DMS 273 (cell line): ENCODE data around the gene NUP107.

Experiments used
- DNase-seq: peaks from one replicate; lab custom pipeline; 2025; ENCODE audit not compliant: unreplicated experiment; lab: John Stamatoyannopoulos, UW

NUP107 gene

DNA sequence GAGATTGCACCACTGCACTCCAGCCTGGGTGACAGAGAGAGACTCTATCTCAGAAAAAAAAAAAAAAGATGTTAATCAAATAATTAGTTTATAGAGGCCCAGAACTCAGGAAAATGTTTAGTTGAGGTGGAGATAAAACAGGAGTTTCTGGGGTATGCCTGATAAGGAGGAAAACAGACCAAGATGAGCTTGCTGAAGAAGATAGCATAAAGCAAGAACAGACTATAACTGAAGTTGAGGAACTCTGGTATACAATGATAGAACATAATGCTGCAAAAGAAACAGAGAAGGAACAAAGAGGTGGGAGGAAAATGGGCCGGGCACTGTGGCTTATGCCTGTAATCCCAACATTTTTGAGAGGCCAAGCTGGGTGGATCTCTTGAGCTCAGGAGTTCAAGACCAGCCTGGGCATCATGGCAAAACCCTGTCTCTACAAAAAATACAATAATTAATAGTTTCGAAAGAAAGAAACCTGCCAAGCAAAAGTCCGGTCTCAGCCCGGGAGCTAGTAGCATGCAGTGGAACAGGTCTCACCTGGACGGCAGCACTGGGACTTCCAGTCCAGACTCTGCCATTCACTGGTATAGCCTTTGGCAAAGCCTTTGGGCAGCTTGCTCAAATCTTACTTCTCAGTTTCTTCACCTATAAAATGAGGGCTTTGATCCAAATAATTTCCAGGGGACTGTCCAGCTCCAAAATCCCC lies 84.6 kb downstream of the NUP107 start:
- no peak for DNase-seq

- DNase-seq = no peak
Observed at GRCh38 chr12:68772714-68773113, 85.9 kb downstream of the NUP107 start.

GRCh38 chr12:68773582-68773981 lies 86.8 kb downstream of the NUP107 start:
- DNase-seq = no peak

- no peak for DNase-seq
Observed at GRCh38 chr12:68775121-68775630, 88.4 kb downstream of the NUP107 start.

GRCh38 chr12:68776976-68777610 lies 90.3 kb downstream of the NUP107 start:
- DNase-seq = no peak

- no peak for DNase-seq
Observed at GRCh38 chr12:68779280-68779679, 92.5 kb downstream of the NUP107 start.

DNA sequence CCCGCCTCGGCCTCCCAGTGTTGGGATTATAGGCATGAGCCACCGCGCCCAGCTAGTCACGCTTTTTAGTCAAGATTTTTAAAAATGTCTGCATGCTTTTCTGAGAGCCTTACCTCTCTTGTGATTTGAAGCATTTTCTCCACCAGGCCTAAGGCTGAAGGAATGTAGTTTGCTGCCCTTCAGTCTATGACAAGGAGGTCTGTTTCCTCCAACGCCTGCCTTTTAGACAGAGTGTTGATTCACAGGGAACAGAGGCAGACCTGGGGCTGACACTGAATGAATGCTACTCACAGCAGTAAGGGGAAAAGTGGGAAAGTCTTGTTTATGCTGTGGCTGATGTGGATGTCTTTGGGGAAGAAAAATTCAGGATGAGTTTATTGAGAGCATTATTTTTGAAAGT lies 94.0 kb downstream of the NUP107 start:
- no peak for DNase-seq

DNA sequence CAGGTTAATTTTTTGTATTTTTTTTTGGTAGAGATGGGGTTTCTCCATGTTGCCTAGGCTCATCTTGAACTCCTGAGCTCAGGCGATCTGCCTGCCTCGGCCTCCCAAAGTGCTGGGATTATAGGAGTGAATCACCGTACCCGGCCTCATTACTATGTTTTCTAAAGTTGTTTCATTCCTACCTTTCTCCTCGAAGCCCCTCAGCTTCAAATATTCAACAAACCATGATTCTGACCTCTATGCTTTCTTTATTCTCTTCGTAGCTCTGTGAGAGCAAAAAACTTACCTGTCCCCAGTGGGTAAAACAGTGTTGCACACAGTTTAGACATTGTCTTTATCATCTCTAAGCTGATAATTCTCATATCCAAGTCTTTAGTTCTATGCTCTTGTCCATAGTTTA lies 95.0 kb downstream of the NUP107 start:
- DNase-seq = no peak

GRCh38 chr12:68784015-68784414 lies 97.2 kb downstream of the NUP107 start:
- no peak for DNase-seq

- DNase-seq = no peak
Observed at GRCh38 chr12:68785358-68785757, 98.6 kb downstream of the NUP107 start.

- DNase-seq = no peak
Observed at GRCh38 chr12:68785823-68786222, 99.0 kb downstream of the NUP107 start.

- no peak for DNase-seq
Observed at GRCh38 chr12:68786929-68787328, 100.2 kb downstream of the NUP107 start.

DNA sequence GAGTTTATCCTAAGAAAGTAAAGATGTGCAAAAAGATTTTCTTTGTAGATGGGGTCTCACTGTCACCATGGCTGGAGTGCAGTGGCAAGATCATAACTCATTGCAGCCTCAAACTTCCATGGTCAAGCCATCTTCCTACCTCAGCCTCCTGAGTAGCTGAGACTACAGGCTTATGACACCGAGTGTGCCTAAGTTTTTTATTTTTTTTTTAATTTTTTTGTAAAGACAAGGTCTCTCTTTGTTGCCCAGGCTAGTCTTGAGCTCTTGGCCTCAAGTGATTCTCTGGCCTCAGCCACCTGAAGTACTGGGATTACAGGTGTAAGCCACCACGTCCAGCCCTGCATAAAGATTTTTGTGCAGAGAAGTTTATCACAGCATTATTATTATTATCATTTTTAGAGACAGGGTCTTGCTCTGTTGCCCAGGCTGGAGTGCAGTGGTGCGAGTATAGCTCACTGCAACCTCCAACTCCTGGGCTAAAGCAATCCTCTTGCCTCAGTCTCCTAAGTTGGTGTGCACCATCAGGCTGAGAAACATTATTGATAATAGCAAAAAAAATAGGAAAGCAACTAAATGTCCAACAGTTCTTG lies 101.9 kb downstream of the NUP107 start:
- no peak for DNase-seq

DNA sequence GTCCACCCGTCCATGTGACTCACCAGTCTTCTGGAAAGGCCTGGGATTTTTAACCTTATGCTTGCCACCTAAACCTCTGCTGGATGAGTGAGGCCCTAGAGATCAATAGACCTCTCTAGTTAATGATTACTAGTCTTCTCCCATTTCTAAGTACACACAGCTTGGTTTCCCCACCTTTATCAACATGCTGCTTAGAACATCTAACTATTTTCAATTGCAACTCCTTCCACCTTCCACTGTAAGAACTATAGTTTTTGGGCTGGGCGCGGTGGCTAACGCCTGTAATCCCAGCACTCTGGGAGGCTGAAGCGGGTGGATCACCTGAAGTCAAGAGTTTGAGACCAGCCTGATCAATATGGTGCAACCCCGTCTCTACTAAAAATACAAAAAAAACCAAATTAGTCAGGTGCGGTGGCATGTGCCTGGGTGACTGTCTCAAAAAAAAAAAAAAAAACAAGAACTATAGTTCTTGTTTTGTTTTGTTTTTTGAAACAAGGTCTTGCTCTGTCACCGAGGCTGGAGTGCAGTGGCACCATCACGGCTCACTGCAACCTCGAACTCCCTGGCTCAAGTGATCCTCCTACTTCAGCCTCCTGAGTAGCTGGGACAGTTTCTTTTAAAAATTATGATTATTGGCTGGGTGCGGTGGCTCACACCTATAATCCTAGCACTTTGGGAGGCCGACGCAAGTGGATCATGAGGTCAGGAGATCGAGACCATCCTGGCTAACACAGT lies 102.5 kb downstream of the NUP107 start:
- DNase-seq = no peak

GRCh38 chr12:68790081-68790951 lies 103.5 kb downstream of the NUP107 start:
- DNase-seq = no peak

DNA sequence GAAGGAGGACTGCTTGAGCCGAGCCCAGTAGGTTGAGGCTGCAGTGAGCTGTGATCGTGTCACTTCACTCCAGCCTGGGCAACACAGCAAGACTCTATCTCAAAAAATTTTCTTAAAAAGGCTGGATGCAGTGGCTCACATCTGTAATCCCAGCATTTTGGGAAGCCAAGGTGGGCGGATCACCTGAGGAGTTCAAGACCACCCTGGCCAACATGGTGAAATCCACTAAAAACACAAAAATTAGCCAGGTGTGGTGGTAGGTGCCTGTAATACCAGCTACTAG lies 104.1 kb downstream of the NUP107 start:
- DNase-seq = no peak

DNA sequence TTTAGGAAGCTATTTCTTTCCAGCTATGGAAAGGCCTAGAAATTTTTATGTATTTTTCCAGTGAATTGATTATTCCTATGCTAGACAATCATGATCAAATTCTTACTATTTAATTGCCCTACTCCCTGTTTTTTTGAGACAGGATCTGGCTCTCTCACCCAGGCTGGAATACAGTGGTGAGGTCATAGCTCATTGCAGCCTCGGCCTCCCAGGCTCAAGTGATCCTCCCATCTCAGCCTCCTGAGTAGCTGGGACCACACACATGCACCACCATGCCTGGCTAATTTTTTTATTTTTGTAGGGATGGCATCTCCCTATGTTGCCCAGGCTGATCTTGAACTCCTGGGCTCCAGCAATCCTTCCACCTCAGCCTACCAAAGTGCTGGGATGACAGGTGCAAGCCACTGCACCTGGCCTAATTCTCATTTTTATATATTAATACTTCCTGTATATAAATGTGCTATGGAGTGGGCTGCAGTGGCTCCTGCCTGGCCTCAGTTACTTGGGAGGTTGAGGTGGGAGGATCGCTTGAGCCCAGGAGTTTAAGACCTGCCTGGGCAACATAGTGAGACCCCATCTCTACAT lies 105.2 kb downstream of the NUP107 start:
- DNase-seq = no peak

DNA sequence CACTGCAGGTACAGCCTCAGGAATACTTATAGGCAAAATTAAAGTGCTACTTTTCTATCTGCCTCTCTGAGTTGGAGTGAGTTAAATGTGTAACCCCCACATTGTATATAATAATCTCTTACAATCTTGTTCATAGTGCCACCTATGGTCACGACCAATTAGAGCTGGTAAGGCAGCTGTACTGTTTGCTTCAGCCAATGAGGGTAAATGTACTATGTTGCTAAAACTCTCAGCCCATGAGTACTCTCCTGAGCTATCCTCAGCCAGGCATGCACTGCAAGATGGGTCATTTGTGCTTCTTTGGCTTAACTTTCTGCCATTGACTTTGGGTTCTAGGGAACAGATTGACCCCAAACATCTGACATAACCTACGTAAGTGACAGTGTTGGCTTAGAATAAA lies 106.2 kb downstream of the NUP107 start:
- DNase-seq = peak; percentile 60

GRCh38 chr12:68793436-68793835 lies 106.7 kb downstream of the NUP107 start:
- DNase-seq = no peak

- DNase-seq = no peak
Observed at GRCh38 chr12:68793975-68794652, 107.3 kb downstream of the NUP107 start.
